Neural cell (in vitro differentiated cells): ENCODE measurements around the gene SCTR. TPM values are rescaled to one million over a fixed set of nuclear protein-coding genes. Genes with fewer than 3 reads are reported as not detected.

Experiments used
- H2AFZ ChIP-seq: fragments of 200-600, 300-800 bp; sonication (generic), shearing (Covaris generic); 2 replicates; pipeline ENCODE4 v1.6.0; 2014; ENCODE audit warnings: low read depth, mild to moderate bottlenecking, antibody characterized with exemption, low read length, moderate library complexity
- H3F3A ChIP-seq: fragments of 200-600 bp; shearing (Covaris generic); 2 replicates; pipeline ENCODE4 v1.6.1; 2016; ENCODE audit warnings: mild to moderate bottlenecking, moderate library complexity, mixed read lengths, antibody characterized with exemption, low read length; ENCODE audit not compliant: insufficient read depth, poor library complexity, severe bottlenecking
- H3K27ac ChIP-seq: fragments of 200-600, 300-800 bp; sonication (generic), shearing (Covaris generic); 2 replicates; pipeline ENCODE4 v1.5.1; 2014; ENCODE audit warnings: mild to moderate bottlenecking, low read length, moderate library complexity
- H3K27me3 ChIP-seq: fragments of 300-800, 200-600 bp; sonication (generic), shearing (Covaris generic); 2 replicates; pipeline ENCODE4 v1.6.0; 2014; ENCODE audit warnings: mild to moderate bottlenecking, low read depth, low read length, moderate library complexity; ENCODE audit not compliant: insufficient read depth
- H3K36me3 ChIP-seq: fragments of 300-800, 200-600 bp; sonication (generic), shearing (Covaris generic); 2 replicates; pipeline ENCODE4 v1.5.1; 2014; ENCODE audit warnings: mild to moderate bottlenecking, antibody characterized with exemption, low read length, moderate library complexity; ENCODE audit not compliant: insufficient read depth
- H3K4me2 ChIP-seq: fragments of 300-800, 200-600 bp; sonication (generic), shearing (Covaris generic); 2 replicates; pipeline ENCODE4 v1.6.0; 2014; ENCODE audit warnings: mild to moderate bottlenecking, low read length
- H3K4me3 ChIP-seq: fragments of 300-800, 200-600 bp; sonication (generic), shearing (Covaris generic); 2 replicates; pipeline ENCODE4 v1.5.1; 2014; ENCODE audit warnings: mild to moderate bottlenecking, low read length, moderate library complexity
- H3K79me2 ChIP-seq: fragments of 200-600 bp; shearing (Covaris generic); replicated peaks from 2 replicates; pipeline ENCODE4 v1.6.0; 2014; ENCODE audit warnings: mild to moderate bottlenecking, low read length, moderate library complexity; ENCODE audit not compliant: insufficient read depth
- H3K9ac ChIP-seq: fragments of 300-800, 200-600 bp; sonication (generic), shearing (Covaris generic); 2 replicates; pipeline ENCODE4 v1.6.1; 2016; ENCODE audit warnings: mild to moderate bottlenecking, low read length, mixed read lengths
- H3K9me2 ChIP-seq: fragments of 200-600 bp; shearing (Covaris generic); 2 replicates; pipeline ENCODE4 v1.6.1; 2016; ENCODE audit warnings: mild to moderate bottlenecking, low read length, mixed read lengths; ENCODE audit not compliant: insufficient read depth
- H3K9me3 ChIP-seq: fragments of 200-600, 300-800 bp; sonication (generic), shearing (Covaris generic); 2 replicates; pipeline ENCODE4 v1.6.1; 2016; ENCODE audit warnings: mild to moderate bottlenecking, mixed run types, low read length, moderate library complexity, mixed read lengths
- H4K20me1 ChIP-seq: fragments of 200-600 bp; shearing (Covaris generic); 2 replicates; pipeline ENCODE4 v1.6.1; 2016; ENCODE audit warnings: mild to moderate bottlenecking, mixed run types; ENCODE audit not compliant: insufficient read depth
- CTCF ChIP-seq: fragments of 450-650 bp; IDR thresholded peaks from 2 replicates; pipeline ENCODE4 v1.5.1; 2014; ENCODE audit warnings: antibody characterized with exemption, mild to moderate bottlenecking, moderate library complexity; ENCODE audit not compliant: poor library complexity, severe bottlenecking
- EP300 ChIP-seq: fragments of 450-650 bp; conservative IDR thresholded peaks from 2 replicates; pipeline ENCODE4 v1.6.1; 2014; ENCODE audit warnings: antibody characterized with exemption, mild to moderate bottlenecking, moderate library complexity; ENCODE audit not compliant: poor library complexity, severe bottlenecking
- EZH2 ChIP-seq: fragments of 200-600, 300-800 bp; shearing (Covaris generic), sonication (generic); IDR thresholded peaks from 2 replicates; pipeline ENCODE4 v1.6.1; 2014; ENCODE audit warnings: antibody characterized with exemption, low read length, borderline replicate concordance, mild to moderate bottlenecking; ENCODE audit not compliant: insufficient read depth, poor library complexity, severe bottlenecking
- MXI1 ChIP-seq: fragments of 450-650 bp; conservative IDR thresholded peaks from 2 replicates; pipeline ENCODE4 v1.6.1; 2014; ENCODE audit warnings: antibody characterized with exemption, mild to moderate bottlenecking; ENCODE audit not compliant: poor library complexity, severe bottlenecking
- POLR2AphosphoS5 ChIP-seq: IDR thresholded peaks from 2 replicates; pipeline ENCODE4 v1.6.1; 2012
- RAD21 ChIP-seq: fragments of 450-650 bp; conservative IDR thresholded peaks from 2 replicates; pipeline ENCODE4 v1.6.1; 2014; ENCODE audit warnings: antibody characterized with exemption, mild to moderate bottlenecking, moderate library complexity
- REST ChIP-seq: IDR thresholded peaks from 2 replicates; pipeline ENCODE4 v1.6.1; 2012; ENCODE audit warnings: borderline replicate concordance
- SMC3 ChIP-seq: fragments of 450-650 bp; conservative IDR thresholded peaks from 2 replicates; pipeline ENCODE4 v1.6.1; 2014; ENCODE audit warnings: antibody characterized with exemption, mild to moderate bottlenecking, moderate library complexity; ENCODE audit not compliant: poor library complexity
- TAF1 ChIP-seq: IDR thresholded peaks from 2 replicates; pipeline ENCODE4 v1.6.1; 2012; ENCODE audit warnings: low read depth
- polyA plus RNA-seq: library from polyadenylated mRNA; depleted of rRNA; stranded (reverse); fragments of >200 nt; gene quantifications from 2 replicates; pipeline ENCODE4 v1.2.3, GENCODE V29; 2014

Gene SCTR
- polyA plus RNA-seq, 1 donor from 2014 or later, result 0.12 TPM

- TF ChIP-seq SMC3 (no peak), CTCF (no peak), EZH2 (no peak), MXI1 (no peak), TAF1 (no peak), EP300 (no peak), REST (no peak), RAD21 (no peak), POLR2AphosphoS5 (no peak)
- Histone ChIP-seq H3K36me3 (no peaks in the 10 kb centered on the region), H3K9me2 (no peaks in the 10 kb centered on the region), H4K20me1 (no peaks in the 10 kb centered on the region), H3K4me3 (no peak overlapping the region), H3K9me3 (no peaks in the 10 kb centered on the region), H2AFZ (no peak overlapping the region), H3K9ac (no peak overlapping the region), H3K27me3 (no peaks in the 10 kb centered on the region), H3K4me2 (no peak overlapping the region), H3K27ac (no peak overlapping the region), H3K79me2 (no peaks in the 10 kb centered on the region), H3F3A (no peaks in the 10 kb centered on the region)
These were observed 17.2 kb upstream of the SCTR start for GRCh38 chr2:119541476-119541875.

GRCh38 chr2:119537792-119538191, 13.5 kb upstream of the SCTR start:
- no peaks in the 10 kb centered on the region for H3K27me3 ChIP-seq
- H2AFZ ChIP-seq, result no peak overlapping the region
- H3K4me3 ChIP-seq, result no peak overlapping the region
- peaks cover 10% of the 10 kb centered on the region for H3K9me3 ChIP-seq
- no peaks in the 10 kb centered on the region for H3F3A ChIP-seq
- no peak overlapping the region for H3K4me2 ChIP-seq
- TF ChIP-seq POLR2AphosphoS5, result no peak
- no peaks in the 10 kb centered on the region for H3K79me2 ChIP-seq
- H3K9me2 ChIP-seq, result no peaks in the 10 kb centered on the region
- H3K27ac ChIP-seq, result no peak overlapping the region
- H3K36me3 ChIP-seq, result no peaks in the 10 kb centered on the region
- H4K20me1 ChIP-seq, result no peaks in the 10 kb centered on the region
- no peak overlapping the region for H3K9ac ChIP-seq

- H3K4me3 ChIP-seq, result no peak overlapping the region
- no peaks in the 10 kb centered on the region for H3F3A ChIP-seq
- H3K4me2 ChIP-seq, result no peak overlapping the region
- no peak overlapping the region for H3K9ac ChIP-seq
- no peaks in the 10 kb centered on the region for H3K9me2 ChIP-seq
- H3K79me2 ChIP-seq, result no peaks in the 10 kb centered on the region
- H4K20me1 ChIP-seq, result no peaks in the 10 kb centered on the region
- H3K9me3 ChIP-seq, result peaks cover 10% of the 10 kb centered on the region
- no peak overlapping the region for H2AFZ ChIP-seq
- no peak overlapping the region for H3K27ac ChIP-seq
- TF ChIP-seq SMC3, result no peak
- no peak for TF ChIP-seq EZH2
- TF ChIP-seq RAD21, result no peak
- no peak for TF ChIP-seq TAF1
- TF ChIP-seq REST, result no peak
- TF ChIP-seq EP300, result no peak
- TF ChIP-seq CTCF, result no peak
- no peak for TF ChIP-seq POLR2AphosphoS5
- no peak for TF ChIP-seq MXI1
- no peaks in the 10 kb centered on the region for H3K27me3 ChIP-seq
- H3K36me3 ChIP-seq, result no peaks in the 10 kb centered on the region
These were observed 12.4 kb upstream of the SCTR start for GRCh38 chr2:119536707-119537106.
